ENCODE data around the gene SLC12A4. TPM values are rescaled to one million over a fixed set of nuclear protein-coding genes. Genes with fewer than 3 reads are reported as not detected.

SLC12A4 gene
- total and polyA plus RNA-seq, 2 of the 13 experiments (the other 11 are each of a cell fraction or from before 2014, with no cell fraction given): 65.1 to 84.3 TPM

DNA sequence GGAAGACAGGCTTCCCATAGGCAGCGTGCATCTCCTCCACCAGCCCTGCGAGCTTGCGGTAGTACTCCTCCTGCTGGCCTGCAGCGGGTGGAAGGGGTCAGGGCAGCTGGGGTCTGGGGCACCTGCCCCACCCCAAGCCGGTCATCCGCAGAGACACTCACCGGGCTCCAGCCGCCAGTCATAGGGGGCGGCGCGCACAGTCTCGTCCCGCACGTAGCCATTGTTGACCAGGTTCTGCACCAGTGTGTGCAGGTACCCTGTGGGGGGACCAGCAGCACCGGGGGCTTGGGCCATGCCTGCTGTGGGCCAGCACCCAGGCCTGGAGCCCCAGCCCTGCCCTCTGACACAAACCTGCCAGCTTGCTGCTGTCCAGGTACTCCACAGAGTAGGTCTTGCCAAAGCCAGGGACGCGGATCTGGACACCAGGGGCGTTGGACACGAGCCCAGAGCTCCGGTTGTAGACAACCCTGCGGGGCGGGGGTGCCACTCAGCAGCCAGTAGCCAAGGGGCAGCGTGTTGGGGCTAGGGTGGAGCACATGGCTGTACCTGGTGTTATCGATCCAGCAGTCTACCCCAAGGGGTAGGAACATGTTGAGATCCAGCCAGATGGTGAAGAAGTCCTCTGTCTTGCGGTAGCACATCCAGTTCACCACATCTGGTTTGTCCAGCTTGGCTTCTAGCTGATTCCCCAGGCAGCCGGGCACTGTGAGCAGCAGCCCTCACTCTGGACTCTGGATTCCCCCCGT lies 25.8 kb downstream of the SLC12A4 start (continued):
- TF ChIP-seq, protein P1, sequence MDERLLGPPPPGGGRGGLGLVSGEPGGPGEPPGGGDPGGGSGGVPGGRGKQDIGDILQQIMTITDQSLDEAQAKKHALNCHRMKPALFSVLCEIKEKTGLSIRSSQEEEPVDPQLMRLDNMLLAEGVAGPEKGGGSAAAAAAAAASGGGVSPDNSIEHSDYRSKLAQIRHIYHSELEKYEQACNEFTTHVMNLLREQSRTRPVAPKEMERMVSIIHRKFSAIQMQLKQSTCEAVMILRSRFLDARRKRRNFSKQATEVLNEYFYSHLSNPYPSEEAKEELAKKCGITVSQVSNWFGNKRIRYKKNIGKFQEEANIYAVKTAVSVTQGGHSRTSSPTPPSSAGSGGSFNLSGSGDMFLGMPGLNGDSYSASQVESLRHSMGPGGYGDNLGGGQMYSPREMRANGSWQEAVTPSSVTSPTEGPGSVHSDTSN (CRISPR knock-in tag; IDR thresholded peaks at IDR 0.05): peak; percentile 20; the same call in 1 of the 2 replicates
- TF ChIP-seq TBX2 (CRISPR knock-in tag; IDR thresholded peaks at IDR 0.05; ENCODE audit: borderline replicate concordance) (no peak), SRY (CRISPR knock-in tag; IDR thresholded peaks at IDR 0.05) (no peak; the same call in 1 of the 2 replicates), RCOR2 (CRISPR knock-in tag; IDR thresholded peaks at IDR 0.05) (no peak), MNT (IDR thresholded peaks at IDR 0.05) (no peak), POLR2AphosphoS2 (IDR thresholded peaks at IDR 0.05; ENCODE audit: low read depth, low read length) (no peak; the same call in 1 of the 2 replicates), SIN3A (IDR thresholded peaks at IDR 0.05; ENCODE audit: borderline replicate concordance, low read depth, low read length) (no peak), TBP (CRISPR knock-in tag; IDR thresholded peaks at IDR 0.05) (no peak), SUZ12 (IDR thresholded peaks at IDR 0.05; ENCODE audit: low read depth, low read length) (no peak), ETS1 (CRISPR knock-in tag; IDR thresholded peaks at IDR 0.05) (no peak; the same call in 1 of the 2 replicates), ZNF546 (CRISPR knock-in tag; conservative IDR thresholded peaks at IDR 0.05) (no peak; the same call in none of the 2 replicates), ATF7-NPFF (CRISPR knock-in tag; IDR thresholded peaks at IDR 0.05; ENCODE audit: low read depth) (no peak), RARG (CRISPR knock-in tag; IDR thresholded peaks at IDR 0.05; ENCODE audit: low read depth) (no peak), ZNF674 (CRISPR knock-in tag; IDR thresholded peaks at IDR 0.05; ENCODE audit: low read depth) (no peak), RFXANK (CRISPR knock-in tag; IDR thresholded peaks at IDR 0.05) (no peak), GPN1 (CRISPR knock-in tag; IDR thresholded peaks at IDR 0.05; ENCODE audit: borderline replicate concordance) (no peak)
- TF ChIP-seq, protein P2, sequence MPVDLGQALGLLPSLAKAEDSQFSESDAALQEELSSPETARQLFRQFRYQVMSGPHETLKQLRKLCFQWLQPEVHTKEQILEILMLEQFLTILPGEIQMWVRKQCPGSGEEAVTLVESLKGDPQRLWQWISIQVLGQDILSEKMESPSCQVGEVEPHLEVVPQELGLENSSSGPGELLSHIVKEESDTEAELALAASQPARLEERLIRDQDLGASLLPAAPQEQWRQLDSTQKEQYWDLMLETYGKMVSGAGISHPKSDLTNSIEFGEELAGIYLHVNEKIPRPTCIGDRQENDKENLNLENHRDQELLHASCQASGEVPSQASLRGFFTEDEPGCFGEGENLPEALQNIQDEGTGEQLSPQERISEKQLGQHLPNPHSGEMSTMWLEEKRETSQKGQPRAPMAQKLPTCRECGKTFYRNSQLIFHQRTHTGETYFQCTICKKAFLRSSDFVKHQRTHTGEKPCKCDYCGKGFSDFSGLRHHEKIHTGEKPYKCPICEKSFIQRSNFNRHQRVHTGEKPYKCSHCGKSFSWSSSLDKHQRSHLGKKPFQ (CRISPR knock-in tag; IDR thresholded peaks at IDR 0.05; ENCODE audit: insufficient replicate concordance): no peak
- TF ChIP-seq, protein P3, sequence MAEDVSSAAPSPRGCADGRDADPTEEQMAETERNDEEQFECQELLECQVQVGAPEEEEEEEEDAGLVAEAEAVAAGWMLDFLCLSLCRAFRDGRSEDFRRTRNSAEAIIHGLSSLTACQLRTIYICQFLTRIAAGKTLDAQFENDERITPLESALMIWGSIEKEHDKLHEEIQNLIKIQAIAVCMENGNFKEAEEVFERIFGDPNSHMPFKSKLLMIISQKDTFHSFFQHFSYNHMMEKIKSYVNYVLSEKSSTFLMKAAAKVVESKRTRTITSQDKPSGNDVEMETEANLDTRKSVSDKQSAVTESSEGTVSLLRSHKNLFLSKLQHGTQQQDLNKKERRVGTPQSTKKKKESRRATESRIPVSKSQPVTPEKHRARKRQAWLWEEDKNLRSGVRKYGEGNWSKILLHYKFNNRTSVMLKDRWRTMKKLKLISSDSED (CRISPR knock-in tag; IDR thresholded peaks at IDR 0.05): no peak
- TF ChIP-seq, protein P4, sequence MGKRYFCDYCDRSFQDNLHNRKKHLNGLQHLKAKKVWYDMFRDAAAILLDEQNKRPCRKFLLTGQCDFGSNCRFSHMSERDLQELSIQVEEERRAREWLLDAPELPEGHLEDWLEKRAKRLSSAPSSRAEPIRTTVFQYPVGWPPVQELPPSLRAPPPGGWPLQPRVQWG (CRISPR knock-in tag; IDR thresholded peaks at IDR 0.05; ENCODE audit: borderline replicate concordance, low read depth): no peak
- TF ChIP-seq, protein P5, sequence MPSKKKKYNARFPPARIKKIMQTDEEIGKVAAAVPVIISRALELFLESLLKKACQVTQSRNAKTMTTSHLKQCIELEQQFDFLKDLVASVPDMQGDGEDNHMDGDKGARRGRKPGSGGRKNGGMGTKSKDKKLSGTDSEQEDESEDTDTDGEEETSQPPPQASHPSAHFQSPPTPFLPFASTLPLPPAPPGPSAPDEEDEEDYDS (CRISPR knock-in tag; IDR thresholded peaks at IDR 0.05): no peak
- TF ChIP-seq, protein P6, sequence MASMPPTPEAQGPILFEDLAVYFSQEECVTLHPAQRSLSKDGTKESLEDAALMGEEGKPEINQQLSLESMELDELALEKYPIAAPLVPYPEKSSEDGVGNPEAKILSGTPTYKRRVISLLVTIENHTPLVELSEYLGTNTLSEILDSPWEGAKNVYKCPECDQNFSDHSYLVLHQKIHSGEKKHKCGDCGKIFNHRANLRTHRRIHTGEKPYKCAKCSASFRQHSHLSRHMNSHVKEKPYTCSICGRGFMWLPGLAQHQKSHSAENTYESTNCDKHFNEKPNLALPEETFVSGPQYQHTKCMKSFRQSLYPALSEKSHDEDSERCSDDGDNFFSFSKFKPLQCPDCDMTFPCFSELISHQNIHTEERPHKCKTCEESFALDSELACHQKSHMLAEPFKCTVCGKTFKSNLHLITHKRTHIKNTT (CRISPR knock-in tag; IDR thresholded peaks at IDR 0.05): no peak
